HFFc6 (cell line): Measurements from ENCODE around the gene SUMO3. TPM values are rescaled to one million over a fixed set of nuclear protein-coding genes. Genes with fewer than 3 reads are reported as not detected.

Experiments
- DNase-seq: peaks from one replicate; pipeline ENCODE4 v3.0.0-alpha.2; 2018
- H3K27ac Mint-ChIP-seq: 2 replicates; pipeline ENCODE4 v1.8.0; 2020; ENCODE audit warnings: mild to moderate bottlenecking, mixed read lengths
- H3K27me3 Mint-ChIP-seq: 2 replicates; pipeline ENCODE4 v1.8.0; 2021; ENCODE audit warnings: mild to moderate bottlenecking, moderate library complexity, mixed read lengths; ENCODE audit not compliant: insufficient read depth
- H3K36me3 Mint-ChIP-seq: 2 replicates; pipeline ENCODE4 v1.8.0; 2021; ENCODE audit warnings: low read depth, mixed read lengths
- H3K4me1 Mint-ChIP-seq: 2 replicates; pipeline ENCODE4 v1.8.0; 2020; ENCODE audit warnings: low read depth, mixed read lengths
- H3K4me3 Mint-ChIP-seq: 2 replicates; pipeline ENCODE4 v1.8.0; 2020; ENCODE audit warnings: mild to moderate bottlenecking, moderate library complexity, mixed read lengths
- H3K9me3 Mint-ChIP-seq: 2 replicates; pipeline ENCODE4 v1.8.0; 2020; ENCODE audit warnings: mild to moderate bottlenecking, mixed read lengths
- total RNA-seq, 6 experiments: library from RNA; stranded (reverse); fragmentation: NEBNext Ultra II Directional; extraction: Animal tissue kit (Norgen Biotek cat#: 25700); gene quantifications; 2 replicates in 1 of 6; 3 replicates in 5 of 6; pipeline ENCODE4 v1.2.3, GENCODE V29; 2021
- TF ChIP-seq, protein P1 (sequence below): fragments of 200-600 bp; sonication (generic); IDR thresholded peaks from 2 replicates; pipeline ENCODE4 v1.5.0; 2021; ENCODE audit warnings: antibody characterized with exemption, mild to moderate bottlenecking

The SUMO3 gene
- total RNA-seq, 6 experiments from 2014 or later = 116 to 160 (median 147) TPM

DNA sequence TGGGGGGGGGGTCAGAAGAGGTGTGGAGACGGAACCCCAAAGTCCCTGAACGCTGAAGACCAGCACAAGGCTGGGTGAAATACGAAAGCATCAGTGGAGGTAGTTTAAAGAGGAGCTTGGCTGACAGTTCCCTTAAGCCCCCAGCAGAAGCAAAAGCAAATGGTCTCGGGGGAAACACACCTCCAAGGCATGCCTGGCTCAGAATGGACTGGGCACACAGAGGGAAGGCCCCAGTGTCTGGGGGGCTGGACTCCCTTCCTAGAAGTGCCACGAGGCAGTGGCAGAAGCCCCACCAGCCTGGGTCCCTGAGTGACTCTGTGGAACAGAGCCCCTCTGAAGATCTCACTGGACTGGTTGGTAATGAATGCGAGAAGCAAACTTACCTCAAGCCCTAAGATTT lies 60.1 kb downstream of the SUMO3 start:
- Mint-ChIP-seq H3K27me3 (peaks cover 38% of the 10 kb centered on the region), H3K27ac (no peak overlapping the region), H3K9me3 (peaks cover 10% of the 10 kb centered on the region; the same call in 1 of the 2 replicates), H3K36me3 (0 out of 2 replicates have a peak, but pooled peaks cover 5% of the 10 kb centered on the region), H3K4me1 (peaks cover 4% of the 10 kb centered on the region; the same call in 1 of the 2 replicates), H3K4me3 (no peak overlapping the region)
- TF ChIP-seq, protein P1, sequence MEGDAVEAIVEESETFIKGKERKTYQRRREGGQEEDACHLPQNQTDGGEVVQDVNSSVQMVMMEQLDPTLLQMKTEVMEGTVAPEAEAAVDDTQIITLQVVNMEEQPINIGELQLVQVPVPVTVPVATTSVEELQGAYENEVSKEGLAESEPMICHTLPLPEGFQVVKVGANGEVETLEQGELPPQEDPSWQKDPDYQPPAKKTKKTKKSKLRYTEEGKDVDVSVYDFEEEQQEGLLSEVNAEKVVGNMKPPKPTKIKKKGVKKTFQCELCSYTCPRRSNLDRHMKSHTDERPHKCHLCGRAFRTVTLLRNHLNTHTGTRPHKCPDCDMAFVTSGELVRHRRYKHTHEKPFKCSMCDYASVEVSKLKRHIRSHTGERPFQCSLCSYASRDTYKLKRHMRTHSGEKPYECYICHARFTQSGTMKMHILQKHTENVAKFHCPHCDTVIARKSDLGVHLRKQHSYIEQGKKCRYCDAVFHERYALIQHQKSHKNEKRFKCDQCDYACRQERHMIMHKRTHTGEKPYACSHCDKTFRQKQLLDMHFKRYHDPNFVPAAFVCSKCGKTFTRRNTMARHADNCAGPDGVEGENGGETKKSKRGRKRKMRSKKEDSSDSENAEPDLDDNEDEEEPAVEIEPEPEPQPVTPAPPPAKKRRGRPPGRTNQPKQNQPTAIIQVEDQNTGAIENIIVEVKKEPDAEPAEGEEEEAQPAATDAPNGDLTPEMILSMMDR = no peak
- DNase-seq = no peak

DNA sequence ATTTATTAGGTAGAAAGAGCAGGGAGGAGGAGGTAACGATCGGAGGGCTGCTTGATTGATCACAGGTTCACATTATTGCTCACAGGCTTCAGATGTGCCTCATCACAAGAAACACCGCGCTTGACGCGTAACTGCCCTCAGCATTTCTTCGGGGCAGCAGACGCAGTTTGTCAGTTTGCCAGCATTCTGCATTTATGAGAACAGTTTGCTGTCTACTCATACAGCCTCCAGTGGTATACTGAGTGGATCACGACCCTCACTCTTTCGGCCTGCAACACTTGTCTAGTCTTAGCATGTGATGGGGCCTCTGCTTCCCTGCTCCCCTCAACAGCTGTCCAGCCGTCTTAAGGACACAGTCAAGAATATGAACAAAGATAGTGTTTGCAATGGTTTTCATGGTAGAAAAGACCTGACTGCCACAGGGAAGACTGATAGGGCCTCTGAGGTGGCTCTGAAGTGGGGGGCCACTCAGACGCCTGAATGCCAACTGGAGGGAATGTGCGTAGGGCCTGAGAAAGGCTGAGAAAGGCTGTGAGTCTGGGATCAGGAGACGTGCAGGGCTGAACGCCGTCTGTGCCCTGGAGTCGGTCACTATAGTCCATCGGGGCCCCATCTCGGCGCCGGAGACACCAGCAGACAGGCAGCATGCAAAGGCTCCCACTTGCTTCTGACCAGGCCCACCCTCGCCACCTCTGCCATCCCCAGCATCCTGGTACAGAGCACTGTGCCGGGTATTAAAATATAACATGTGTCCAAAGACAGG lies 61.3 kb downstream of the SUMO3 start:
- Mint-ChIP-seq H3K27me3 (peaks cover 39% of the 10 kb centered on the region), H3K4me1 (peaks cover 8% of the 10 kb centered on the region; the same call in 1 of the 2 replicates), H3K9me3 (peaks cover 10% of the 10 kb centered on the region; the same call in 1 of the 2 replicates), H3K36me3 (0 out of 2 replicates have a peak, but pooled peaks cover 5% of the 10 kb centered on the region), H3K27ac (no peak overlapping the region), H3K4me3 (no peak overlapping the region)
- DNase-seq = no peak
- TF ChIP-seq, protein P1 = no peak

Other genes starting within 250 kb of the SUMO3 start
- not detected for gene KRTAP10-4, start 244.3 kb downstream of the SUMO3 start, total RNA-seq
- not detected for gene KRTAP10-5, start 237.5 kb downstream of the SUMO3 start, total RNA-seq
- gene KRTAP10-6, start 225.6 kb downstream of the SUMO3 start, total RNA-seq = not detected
- not detected for gene KRTAP10-7, start 217.5 kb downstream of the SUMO3 start, total RNA-seq
- not detected for gene KRTAP10-8, start 206.0 kb downstream of the SUMO3 start, total RNA-seq
- not detected for gene KRTAP10-9, start 191.0 kb downstream of the SUMO3 start, total RNA-seq
- not detected for gene KRTAP10-10, start 180.7 kb downstream of the SUMO3 start, total RNA-seq
- not detected for gene KRTAP10-11, start 171.6 kb downstream of the SUMO3 start, total RNA-seq
- gene KRTAP12-4, start 163.4 kb downstream of the SUMO3 start, total RNA-seq = not detected
- gene KRTAP12-3, start 160.1 kb downstream of the SUMO3 start, total RNA-seq = not detected
- not detected for gene KRTAP12-2, start 151.1 kb downstream of the SUMO3 start, total RNA-seq
- gene KRTAP12-1, start 135.9 kb downstream of the SUMO3 start, total RNA-seq = not detected
- gene KRTAP10-12, start 120.9 kb downstream of the SUMO3 start, total RNA-seq = not detected
- gene TSPEAR, start 106.5 kb downstream of the SUMO3 start, total RNA-seq = not detected
- 10 to 100 TPM; 53.5 to 73.3 (median 61.0) TPM for gene UBE2G2, start 16.2 kb downstream of the SUMO3 start, total RNA-seq
- 100 to 1,000 TPM; 241 to 290 (median 277) TPM for gene PTTG1IP, start 55.6 kb upstream of the SUMO3 start, total RNA-seq
- gene ITGB2, start 102.8 kb upstream of the SUMO3 start, total RNA-seq = under 1 TPM in 3 of 6 experiments, not detected in 3; 0.19 to 0.45 (median 0.33) TPM
- gene SLX9, start 122.0 kb upstream of the SUMO3 start, total RNA-seq = 10 to 100 TPM; 27.7 to 34.7 (median 31.5) TPM